ENCODE measurements around the gene DNAJC22.

DNAJC22 gene

DNA sequence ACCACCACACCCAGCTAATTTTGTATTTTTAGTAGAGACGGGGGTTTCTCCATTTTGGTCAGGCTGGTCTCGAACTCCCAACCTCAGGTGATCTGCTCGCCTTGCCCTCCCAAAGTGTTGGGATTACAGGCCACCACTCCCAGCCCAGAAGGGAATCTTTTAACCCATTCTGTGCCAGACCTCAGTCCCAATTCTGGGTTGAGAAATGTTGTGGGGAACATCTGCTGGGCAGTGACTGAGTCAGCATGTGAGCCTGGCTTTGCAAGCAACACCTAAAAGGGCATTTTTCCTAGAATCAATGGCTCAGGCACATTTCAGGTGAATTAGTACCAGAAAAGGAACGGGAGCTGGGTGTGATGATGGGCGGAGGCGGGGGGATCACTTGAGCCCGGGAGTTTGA is 13.0 kb downstream of the DNAJC22 start:
- no peak for DNase-seq
- POLR2A ChIA-PET: interaction anchor here (0.7 kb wide), 1 partner anchor 96 kb away, joined by 3 read pairs; no protein-coding TSS in a partner anchor
- H3K27me3 ChIP-seq (replicated peaks in 2 of 5; ENCODE audit: control insufficient read depth in 4 of 5, insufficient read depth in 5 of 5, low read length in 4 of 5): no peaks in the 10 kb centered on the region
- WGBS (ENCODE audit: insufficient coverage): 96% methylated on average over 5 of the region's 7 CpGs
- H3K4me3 ChIP-seq (ENCODE audit: control insufficient read depth in 1 of 7, extremely low read depth in 1 of 7, insufficient read depth in 4 of 7, low read depth in 2 of 7, low read length in 6 of 7): no peak overlapping the region
- CTCF ChIA-PET: interaction anchor here (0.7 to 8.9 kb wide), 16 partner anchors 10 to 221 kb away, joined by 3 to 270 read pairs (median 10); partner anchors contain the start of gene DNAJC22
- H3K9me3 ChIP-seq (ENCODE audit: control extremely low read depth in 1 of 5, control insufficient read depth in 4 of 5, insufficient read depth in 2 of 5, low read depth in 1 of 5, low read length in 4 of 5): no peaks in the 10 kb centered on the region
- no peak overlapping the region for H3K27ac ChIP-seq (ENCODE audit: insufficient read depth in 1 of 2, low read depth in 1 of 2, low read length in 2 of 2, poor library complexity in 1 of 2, severe bottlenecking in 2 of 2)
- no peaks in the 10 kb centered on the region for H3K36me3 ChIP-seq (ENCODE audit: control insufficient read depth in 4 of 4, insufficient read depth in 4 of 4, low read length in 3 of 4)
- no peaks in the 10 kb centered on the region for H3K4me1 ChIP-seq (ENCODE audit: control extremely low read depth in 1 of 4, control insufficient read depth in 4 of 4, insufficient read depth in 4 of 4, low read length in 3 of 4)

- WGBS (ENCODE audit: insufficient coverage): no CpG with 5 or more reads among the region's 1 CpG
- DNase-seq: no peak
- POLR2A ChIA-PET: no interaction called here
These were observed 15.4 kb downstream of the DNAJC22 start for GRCh38 chr12:49362077-49362476.

DNA sequence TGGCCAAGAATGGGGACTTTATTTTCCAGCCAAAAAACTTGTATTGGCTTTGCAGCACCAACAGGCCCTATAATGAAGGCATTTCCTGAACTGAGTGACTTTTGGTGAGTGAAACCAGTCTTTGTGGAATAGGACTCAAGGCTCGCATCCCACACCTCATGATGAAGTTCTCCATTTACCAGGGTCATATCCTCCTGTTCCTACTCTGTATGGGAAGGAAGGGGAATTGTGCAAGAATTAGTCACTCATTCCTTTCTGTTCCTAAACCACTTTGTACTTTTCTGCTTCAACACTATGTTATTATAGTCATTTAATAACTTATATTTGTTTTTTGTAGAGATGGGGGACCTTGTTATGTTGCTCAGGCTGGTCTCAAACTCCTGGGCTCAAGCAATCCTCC is 18.3 kb downstream of the DNAJC22 start:
- Histone ChIP-seq H3K4me3 (ENCODE audit: control insufficient read depth in 1 of 7, extremely low read depth in 1 of 7, insufficient read depth in 4 of 7, low read depth in 2 of 7, low read length in 6 of 7) (no peak overlapping the region), H3K9me3 (ENCODE audit: control extremely low read depth in 1 of 5, control insufficient read depth in 4 of 5, insufficient read depth in 2 of 5, low read depth in 1 of 5, low read length in 4 of 5) (no peaks in the 10 kb centered on the region), H3K27me3 (replicated peaks in 2 of 5; ENCODE audit: control insufficient read depth in 4 of 5, insufficient read depth in 5 of 5, low read length in 4 of 5) (no peaks in the 10 kb centered on the region), H3K36me3 (ENCODE audit: control insufficient read depth in 4 of 4, insufficient read depth in 4 of 4, low read length in 3 of 4) (no peaks in the 10 kb centered on the region), H3K27ac (ENCODE audit: insufficient read depth in 1 of 2, low read depth in 1 of 2, low read length in 2 of 2, poor library complexity in 1 of 2, severe bottlenecking in 2 of 2) (no peak overlapping the region), H3K4me1 (ENCODE audit: control extremely low read depth in 1 of 4, control insufficient read depth in 4 of 4, insufficient read depth in 4 of 4, low read length in 3 of 4) (peaks cover 18 to 28% (median 24%) of the 10 kb centered on the region in 4 experiments)
- ChIA-PET CTCF (interaction anchor here (0.7 to 2.6 kb wide), 7 partner anchors 8 to 149 kb away, joined by 3 to 22 read pairs (median 5); partner anchors contain the start of gene DNAJC22), POLR2A (no interaction called here)
- no peak for DNase-seq
- WGBS (ENCODE audit: insufficient coverage): no CpG with 5 or more reads among the region's 1 CpG

More at GRCh38 chr12:49362077-49362476, 15.4 kb downstream of the DNAJC22 start:
- Histone ChIP-seq H3K27me3 (replicated peaks in 2 of 5; ENCODE audit: control insufficient read depth in 4 of 5, insufficient read depth in 5 of 5, low read length in 4 of 5) (no peaks in the 10 kb centered on the region), H3K9me3 (ENCODE audit: control extremely low read depth in 1 of 5, control insufficient read depth in 4 of 5, insufficient read depth in 2 of 5, low read depth in 1 of 5, low read length in 4 of 5) (no peaks in the 10 kb centered on the region), H3K36me3 (ENCODE audit: control insufficient read depth in 4 of 4, insufficient read depth in 4 of 4, low read length in 3 of 4) (no peaks in the 10 kb centered on the region), H3K27ac (ENCODE audit: insufficient read depth in 1 of 2, low read depth in 1 of 2, low read length in 2 of 2, poor library complexity in 1 of 2, severe bottlenecking in 2 of 2) (no peak overlapping the region), H3K4me1 (ENCODE audit: control extremely low read depth in 1 of 4, control insufficient read depth in 4 of 4, insufficient read depth in 4 of 4, low read length in 3 of 4) (peaks cover 4 to 12% (median 8%) of the 10 kb centered on the region in 4 experiments), H3K4me3 (ENCODE audit: control insufficient read depth in 1 of 7, extremely low read depth in 1 of 7, insufficient read depth in 4 of 7, low read depth in 2 of 7, low read length in 6 of 7) (no peak overlapping the region)
- CTCF ChIA-PET: interaction anchor here (0.7 to 8.9 kb wide), 8 partner anchors 10 to 219 kb away, joined by 3 to 270 read pairs (median 4); no protein-coding TSS in a partner anchor

GRCh38 chr12:49365542-49365941 is 18.9 kb downstream of the DNAJC22 start:
- Histone ChIP-seq H3K36me3 (ENCODE audit: control insufficient read depth in 4 of 4, insufficient read depth in 4 of 4, low read length in 3 of 4) (no peaks in the 10 kb centered on the region), H3K27ac (ENCODE audit: insufficient read depth in 1 of 2, low read depth in 1 of 2, low read length in 2 of 2, poor library complexity in 1 of 2, severe bottlenecking in 2 of 2) (no peak overlapping the region), H3K9me3 (ENCODE audit: control extremely low read depth in 1 of 5, control insufficient read depth in 4 of 5, insufficient read depth in 2 of 5, low read depth in 1 of 5, low read length in 4 of 5) (no peaks in the 10 kb centered on the region), H3K4me3 (ENCODE audit: control insufficient read depth in 1 of 7, extremely low read depth in 1 of 7, insufficient read depth in 4 of 7, low read depth in 2 of 7, low read length in 6 of 7) (peak overlapping the region in 2 of 7 experiments; percentile 79 to 94), H3K4me1 (ENCODE audit: control extremely low read depth in 1 of 4, control insufficient read depth in 4 of 4, insufficient read depth in 4 of 4, low read length in 3 of 4) (peaks cover 19 to 30% (median 25%) of the 10 kb centered on the region in 4 experiments), H3K27me3 (replicated peaks in 2 of 5; ENCODE audit: control insufficient read depth in 4 of 5, insufficient read depth in 5 of 5, low read length in 4 of 5) (no peaks in the 10 kb centered on the region)
- 43% methylated on average over 4 of the region's 5 CpGs for WGBS (ENCODE audit: insufficient coverage)
- CTCF ChIA-PET: interaction anchor here (0.7 to 2.6 kb wide), 9 partner anchors 8 to 152 kb away, joined by 3 to 22 read pairs (median 5); partner anchors contain the start of gene DNAJC22
- peak in 1 of 3 donors; percentile 45 for DNase-seq
- POLR2A ChIA-PET: no interaction called here

DNA sequence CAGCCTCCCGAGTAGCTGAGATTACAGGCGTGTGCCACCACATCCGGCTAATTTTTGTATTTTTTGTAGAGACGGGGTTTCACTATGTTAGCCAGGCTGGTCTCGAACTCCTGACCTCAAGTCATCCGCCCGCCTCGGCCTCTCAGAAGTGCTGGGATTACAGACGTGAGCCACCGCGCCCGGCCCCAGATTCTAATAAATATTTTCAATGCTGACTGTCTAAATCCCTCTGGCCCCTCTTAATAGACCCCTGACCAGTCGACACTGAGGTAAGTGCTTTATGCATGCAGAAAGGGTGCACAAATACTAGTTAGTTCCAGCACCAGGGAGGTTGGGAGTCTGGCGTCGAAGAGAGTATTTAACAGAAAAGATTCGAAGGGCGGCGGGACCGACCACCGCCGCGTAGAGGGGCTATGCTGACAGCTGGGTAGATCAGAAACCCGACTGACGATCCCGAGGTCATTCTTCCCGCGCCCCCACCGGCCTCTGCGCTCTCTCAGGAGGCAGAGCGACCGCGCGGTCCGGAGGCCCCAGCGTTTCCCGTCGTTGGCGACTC is 19.5 kb downstream of the DNAJC22 start:
- Histone ChIP-seq H3K27ac (ENCODE audit: insufficient read depth in 1 of 2, low read depth in 1 of 2, low read length in 2 of 2, poor library complexity in 1 of 2, severe bottlenecking in 2 of 2) (peak overlapping the region; percentile 66 to 87), H3K4me3 (ENCODE audit: control insufficient read depth in 1 of 7, extremely low read depth in 1 of 7, insufficient read depth in 4 of 7, low read depth in 2 of 7, low read length in 6 of 7) (peak overlapping the region; percentile 69 to 94 (median 79)), H3K36me3 (ENCODE audit: control insufficient read depth in 4 of 4, insufficient read depth in 4 of 4, low read length in 3 of 4) (no peaks in the 10 kb centered on the region), H3K4me1 (ENCODE audit: control extremely low read depth in 1 of 4, control insufficient read depth in 4 of 4, insufficient read depth in 4 of 4, low read length in 3 of 4) (peaks cover 19 to 30% (median 25%) of the 10 kb centered on the region in 4 experiments), H3K27me3 (replicated peaks in 2 of 5; ENCODE audit: control insufficient read depth in 4 of 5, insufficient read depth in 5 of 5, low read length in 4 of 5) (no peaks in the 10 kb centered on the region), H3K9me3 (ENCODE audit: control extremely low read depth in 1 of 5, control insufficient read depth in 4 of 5, insufficient read depth in 2 of 5, low read depth in 1 of 5, low read length in 4 of 5) (no peaks in the 10 kb centered on the region)
- DNase-seq: peak in 1 of 3 donors; percentile 33
- WGBS (ENCODE audit: insufficient coverage): 13% methylated on average over 38 of the region's 38 CpGs
- ChIA-PET POLR2A (interaction anchor here (0.9 kb wide), 1 partner anchor 187 kb away, joined by 3 read pairs; no protein-coding TSS in a partner anchor), CTCF (interaction anchor here (0.5 to 2.6 kb wide), 12 partner anchors 9 to 151 kb away, joined by 3 to 22 read pairs (median 5); partner anchors contain the start of genes DNAJC22 and PRPH)

- peaks cover 19 to 31% (median 26%) of the 10 kb centered on the region in 4 experiments for H3K4me1 ChIP-seq (ENCODE audit: control extremely low read depth in 1 of 4, control insufficient read depth in 4 of 4, insufficient read depth in 4 of 4, low read length in 3 of 4)
- DNase-seq: peak; percentile 87 to 95 (median 93)
- CTCF ChIA-PET: interaction anchor here (0.5 to 2.6 kb wide), 12 partner anchors 9 to 150 kb away, joined by 3 to 22 read pairs (median 4); partner anchors contain the start of genes DNAJC22 and PRPH
- H3K27me3 ChIP-seq (replicated peaks in 2 of 5; ENCODE audit: control insufficient read depth in 4 of 5, insufficient read depth in 5 of 5, low read length in 4 of 5): no peaks in the 10 kb centered on the region
- peak overlapping the region; percentile 66 to 87 for H3K27ac ChIP-seq (ENCODE audit: insufficient read depth in 1 of 2, low read depth in 1 of 2, low read length in 2 of 2, poor library complexity in 1 of 2, severe bottlenecking in 2 of 2)
- POLR2A ChIA-PET: interaction anchor here (0.9 kb wide), 1 partner anchor 186 kb away, joined by 3 read pairs; no protein-coding TSS in a partner anchor
- H3K4me3 ChIP-seq (ENCODE audit: control insufficient read depth in 1 of 7, extremely low read depth in 1 of 7, insufficient read depth in 4 of 7, low read depth in 2 of 7, low read length in 6 of 7): peak overlapping the region; percentile 69 to 94 (median 79)
- WGBS (ENCODE audit: insufficient coverage): 0% methylated on average over 82 of the region's 97 CpGs
- H3K9me3 ChIP-seq (ENCODE audit: control extremely low read depth in 1 of 5, control insufficient read depth in 4 of 5, insufficient read depth in 2 of 5, low read depth in 1 of 5, low read length in 4 of 5): no peaks in the 10 kb centered on the region
- no peaks in the 10 kb centered on the region for H3K36me3 ChIP-seq (ENCODE audit: control insufficient read depth in 4 of 4, insufficient read depth in 4 of 4, low read length in 3 of 4)
These were observed 20.1 kb downstream of the DNAJC22 start for GRCh38 chr12:49366652-49367380.
